ENCODE measurements around the gene CCNF. TPM values are rescaled to one million over a fixed set of nuclear protein-coding genes. Genes with fewer than 3 reads are reported as not detected.

CCNF gene
- total RNA-seq, 1 experiment from 2014 or later: 76.1 TPM

- intact Hi-C loops (cut with micrococcal nuclease; ENCODE audit: unreplicated experiment): loop anchor here (10.0 kb wide), 1 partner anchor 241 kb away; the partner anchor contains the start of gene RNPS1
- H3K4me1 ChIP-seq (ENCODE audit: insufficient read depth, low read length, poor library complexity, severe bottlenecking): peaks cover 5% of the 10 kb centered on the region
- CTCF ChIA-PET: no interaction called here
- TF ChIP-seq, protein P1, sequence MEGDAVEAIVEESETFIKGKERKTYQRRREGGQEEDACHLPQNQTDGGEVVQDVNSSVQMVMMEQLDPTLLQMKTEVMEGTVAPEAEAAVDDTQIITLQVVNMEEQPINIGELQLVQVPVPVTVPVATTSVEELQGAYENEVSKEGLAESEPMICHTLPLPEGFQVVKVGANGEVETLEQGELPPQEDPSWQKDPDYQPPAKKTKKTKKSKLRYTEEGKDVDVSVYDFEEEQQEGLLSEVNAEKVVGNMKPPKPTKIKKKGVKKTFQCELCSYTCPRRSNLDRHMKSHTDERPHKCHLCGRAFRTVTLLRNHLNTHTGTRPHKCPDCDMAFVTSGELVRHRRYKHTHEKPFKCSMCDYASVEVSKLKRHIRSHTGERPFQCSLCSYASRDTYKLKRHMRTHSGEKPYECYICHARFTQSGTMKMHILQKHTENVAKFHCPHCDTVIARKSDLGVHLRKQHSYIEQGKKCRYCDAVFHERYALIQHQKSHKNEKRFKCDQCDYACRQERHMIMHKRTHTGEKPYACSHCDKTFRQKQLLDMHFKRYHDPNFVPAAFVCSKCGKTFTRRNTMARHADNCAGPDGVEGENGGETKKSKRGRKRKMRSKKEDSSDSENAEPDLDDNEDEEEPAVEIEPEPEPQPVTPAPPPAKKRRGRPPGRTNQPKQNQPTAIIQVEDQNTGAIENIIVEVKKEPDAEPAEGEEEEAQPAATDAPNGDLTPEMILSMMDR (conservative IDR thresholded peaks at IDR 0.05; ENCODE audit: low read depth, low read length): no peak
- TF ChIP-seq EZH2 (IDR thresholded peaks at IDR 0.05; ENCODE audit: borderline replicate concordance, low read depth, low read length, poor library complexity, severe bottlenecking): no peak
- no peak overlapping the region for H3K27ac ChIP-seq (ENCODE audit: low read depth, low read length, poor library complexity, severe bottlenecking)
- DNase-seq (ENCODE audit: low spot score): no peak
- H3K36me3 ChIP-seq (ENCODE audit: insufficient read depth, low read length, poor library complexity, severe bottlenecking): peaks cover 4% of the 10 kb centered on the region
- H3K9me3 ChIP-seq (ENCODE audit: low read depth, low read length, poor library complexity, severe bottlenecking): no peaks in the 10 kb centered on the region
- POLR2A ChIA-PET (ENCODE audit: low non-redundant PET): no interaction called here
- no peaks in the 10 kb centered on the region for H3K27me3 ChIP-seq (replicated peaks; ENCODE audit: insufficient read depth, low read depth, low read length, poor library complexity)
- no peak overlapping the region for H3K4me3 ChIP-seq (ENCODE audit: low read depth, low read length, poor library complexity, severe bottlenecking)
- no TSS peak for BruUV-seq (replicated peaks)
These were observed 76.4 kb downstream of the CCNF start for GRCh38 chr16:2505695-2506094.

DNA sequence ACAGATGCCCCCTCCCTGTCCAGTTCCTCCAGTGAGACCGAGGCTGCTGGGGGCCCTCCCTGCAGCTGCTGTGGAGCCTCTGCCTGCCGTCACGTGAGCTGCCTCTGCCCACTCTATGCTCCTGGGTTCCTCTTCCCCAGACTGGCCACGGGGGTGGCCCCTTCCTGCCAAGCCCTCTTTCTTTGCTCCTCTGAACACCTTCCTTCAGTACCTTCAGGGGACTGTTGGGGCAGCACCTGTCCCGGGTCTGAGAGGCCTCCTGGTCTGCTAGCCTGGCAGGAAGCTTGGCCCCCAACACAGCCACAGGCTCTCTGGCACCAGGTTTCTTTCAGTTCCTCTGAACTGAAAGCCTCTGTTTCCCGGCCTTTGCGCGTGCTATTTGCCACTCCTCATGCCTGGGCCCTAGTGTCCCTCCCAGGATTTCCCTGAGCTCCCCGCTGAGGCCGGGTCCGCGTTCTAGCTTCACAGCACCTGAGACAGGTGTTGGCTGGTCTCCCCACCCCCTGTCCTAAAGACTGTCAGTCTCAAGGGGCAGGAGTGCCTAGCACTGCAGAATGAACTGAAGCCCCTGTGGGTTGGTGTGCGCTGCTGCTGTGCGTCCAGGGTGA lies 77.9 kb downstream of the CCNF start:
- H3K9me3 ChIP-seq (ENCODE audit: low read depth, low read length, poor library complexity, severe bottlenecking): no peaks in the 10 kb centered on the region
- DNase-seq (ENCODE audit: low spot score): no peak
- no peak overlapping the region for H3K27ac ChIP-seq (ENCODE audit: low read depth, low read length, poor library complexity, severe bottlenecking)
- no peaks in the 10 kb centered on the region for H3K4me1 ChIP-seq (ENCODE audit: insufficient read depth, low read length, poor library complexity, severe bottlenecking)
- intact Hi-C loops (cut with micrococcal nuclease; ENCODE audit: unreplicated experiment): loop anchor here (10.0 kb wide), 1 partner anchor 242 kb away; the partner anchor contains the start of gene RNPS1
- CTCF ChIA-PET: no interaction called here
- peaks cover under 1% of the 10 kb centered on the region for H3K36me3 ChIP-seq (ENCODE audit: insufficient read depth, low read length, poor library complexity, severe bottlenecking)
- TF ChIP-seq EZH2 (IDR thresholded peaks at IDR 0.05; ENCODE audit: borderline replicate concordance, low read depth, low read length, poor library complexity, severe bottlenecking): no peak
- TF ChIP-seq, protein P1 (conservative IDR thresholded peaks at IDR 0.05; ENCODE audit: low read depth, low read length): no peak
- no TSS peak for BruUV-seq (replicated peaks)
- POLR2A ChIA-PET (ENCODE audit: low non-redundant PET): no interaction called here
- no peaks in the 10 kb centered on the region for H3K27me3 ChIP-seq (replicated peaks; ENCODE audit: insufficient read depth, low read depth, low read length, poor library complexity)
- no peak overlapping the region for H3K4me3 ChIP-seq (ENCODE audit: low read depth, low read length, poor library complexity, severe bottlenecking)

DNA sequence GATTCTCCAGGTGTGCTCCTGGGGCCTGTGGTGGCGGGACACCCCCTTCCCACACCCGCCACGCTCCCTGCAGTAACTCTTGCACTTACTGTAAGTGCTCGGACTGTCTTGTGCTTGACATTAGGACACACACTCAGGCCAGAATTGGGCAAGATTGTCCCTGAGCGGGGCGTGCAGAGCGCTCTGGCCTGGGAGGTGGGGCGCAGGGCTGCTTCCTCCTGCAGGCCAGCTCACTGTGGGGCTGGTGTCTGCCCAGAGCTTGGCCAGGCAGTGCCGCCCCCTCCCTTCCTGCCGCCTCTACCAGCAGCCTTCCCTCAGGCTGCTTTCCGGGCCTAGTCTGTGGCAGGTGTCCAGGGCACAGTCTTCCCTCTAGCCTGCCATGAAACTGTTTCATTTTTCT lies 78.4 kb downstream of the CCNF start:
- Histone ChIP-seq H3K27ac (ENCODE audit: low read depth, low read length, poor library complexity, severe bottlenecking) (no peak overlapping the region), H3K9me3 (ENCODE audit: low read depth, low read length, poor library complexity, severe bottlenecking) (no peaks in the 10 kb centered on the region), H3K36me3 (ENCODE audit: insufficient read depth, low read length, poor library complexity, severe bottlenecking) (no peaks in the 10 kb centered on the region), H3K4me3 (ENCODE audit: low read depth, low read length, poor library complexity, severe bottlenecking) (no peak overlapping the region), H3K4me1 (ENCODE audit: insufficient read depth, low read length, poor library complexity, severe bottlenecking) (no peaks in the 10 kb centered on the region), H3K27me3 (replicated peaks; ENCODE audit: insufficient read depth, low read depth, low read length, poor library complexity) (no peaks in the 10 kb centered on the region)
- CTCF ChIA-PET: no interaction called here
- DNase-seq (ENCODE audit: low spot score): no peak
- BruUV-seq (replicated peaks): no TSS peak
- TF ChIP-seq EZH2 (IDR thresholded peaks at IDR 0.05; ENCODE audit: borderline replicate concordance, low read depth, low read length, poor library complexity, severe bottlenecking): no peak
- TF ChIP-seq, protein P1 (conservative IDR thresholded peaks at IDR 0.05; ENCODE audit: low read depth, low read length): no peak
- POLR2A ChIA-PET (ENCODE audit: low non-redundant PET): no interaction called here
- intact Hi-C loops (cut with micrococcal nuclease; ENCODE audit: unreplicated experiment): loop anchor here (10.0 kb wide), 1 partner anchor 243 kb away; the partner anchor contains the start of gene RNPS1

Small RNA genes lying within 50 kb of the gene (microRNA-seq; reads per million reads assigned to microRNA genes)
- 2.4 reads per million for gene MIR6767
- 8.6 reads per million, percentile 27 among the genes with 10 or more reads in this experiment for gene MIR6768

Other genes starting within 250 kb of the CCNF start
- gene CASKIN1, start 232.8 kb upstream of the CCNF start, total RNA-seq (2021): 1.1 and 3.8 TPM in 2 replicates
- 58.3 and 58.8 TPM in 2 replicates for gene MLST8, start 224.0 kb upstream of the CCNF start, total RNA-seq (2021)
- gene BRICD5, start 218.6 kb upstream of the CCNF start, total RNA-seq (2021): 16.0 and 18.6 TPM in 2 replicates
- gene PGP, start 214.6 kb upstream of the CCNF start, total RNA-seq (2021): 26.5 TPM in 2 replicates
- gene E4F1, start 205.9 kb upstream of the CCNF start, total RNA-seq (2021): 36.0 and 41.6 TPM in 2 replicates
- 2.7 and 3.1 TPM in 2 replicates for gene DNASE1L2, start 193.0 kb upstream of the CCNF start, total RNA-seq (2021)
- gene ECI1, start 177.9 kb upstream of the CCNF start, total RNA-seq (2021): 55.3 and 83.6 TPM in 2 replicates
- 345 and 365 TPM in 2 replicates for gene RNPS1, start 161.3 kb upstream of the CCNF start, total RNA-seq (2021)
- 9.0 and 13.7 TPM in 2 replicates for gene ABCA3, start 88.7 kb upstream of the CCNF start, total RNA-seq (2021)
- gene TEDC2, start 30.7 kb downstream of the CCNF start, total RNA-seq (2021): 48.5 and 51.9 TPM in 2 replicates
- gene NTN3, start 41.9 kb downstream of the CCNF start, total RNA-seq (2021): 1.6 and 2.9 TPM in 2 replicates
- gene TBC1D24, start 45.7 kb downstream of the CCNF start, total RNA-seq (2021): 24.2 and 27.1 TPM in 2 replicates
- gene ATP6V0C, start 84.5 kb downstream of the CCNF start, total RNA-seq (2021): 231 and 252 TPM in 2 replicates
- 52.2 and 53.3 TPM in 2 replicates for gene AMDHD2, start 90.9 kb downstream of the CCNF start, total RNA-seq (2021)
- not detected in 2 replicates for gene CEMP1, start 102.0 kb downstream of the CCNF start, total RNA-seq (2021)
- 31.6 and 37.9 TPM in 2 replicates for gene PDPK1, start 108.6 kb downstream of the CCNF start, total RNA-seq (2021)

All from A673 (cell line).